ENCODE results near the gene CC2D1A.

Gene CC2D1A

DNA sequence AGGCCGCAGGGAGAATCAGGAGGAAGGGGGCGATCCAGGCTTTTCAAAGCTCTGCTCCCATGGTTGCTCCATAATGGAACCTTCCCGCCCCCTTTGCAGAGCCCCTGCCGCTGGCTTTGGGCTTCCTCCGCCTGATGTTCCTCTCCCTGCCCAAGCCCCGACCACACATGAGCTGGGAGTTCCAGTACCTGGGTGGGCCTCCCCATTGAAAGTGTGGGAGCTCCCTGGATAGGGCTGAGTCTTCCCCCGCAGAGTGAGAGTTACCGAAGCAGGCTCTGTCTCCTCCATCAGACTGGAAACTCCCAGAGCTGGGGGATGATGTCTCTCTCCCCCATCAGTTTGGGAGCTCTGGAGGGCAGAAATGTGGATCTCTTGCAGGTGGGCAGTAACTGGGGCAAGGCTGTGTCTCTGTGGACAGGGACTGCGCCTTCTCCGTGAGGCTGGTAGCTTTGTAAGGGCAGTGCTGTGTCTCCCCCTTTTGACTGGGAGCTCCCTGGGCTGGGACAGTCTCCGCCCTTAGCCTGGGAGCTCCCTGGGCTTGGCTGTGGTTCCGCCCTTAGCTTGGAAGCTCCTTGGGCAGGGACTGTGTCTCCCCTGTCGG is 47.0 kb downstream of the CC2D1A start:
- peak overlapping the region; percentile 80 for H3K9ac ChIP-seq (ENCODE audit: low read length)
- peaks cover 10% of the 10 kb centered on the region for H3K4me1 ChIP-seq (ENCODE audit: low read length)
- no peaks in the 10 kb centered on the region for H3K27me3 ChIP-seq (replicated peaks; ENCODE audit: insufficient read depth, low read length)
- H3F3A ChIP-seq (ENCODE audit: insufficient read depth, low read length): no peaks in the 10 kb centered on the region
- H3K4me3 ChIP-seq (ENCODE audit: low read length): peak overlapping the region; percentile 80
- H3K9me2 ChIP-seq (replicated peaks; ENCODE audit: insufficient read depth, low read length): no peaks in the 10 kb centered on the region
- peak overlapping the region; percentile 93 for H3K4me2 ChIP-seq (ENCODE audit: low read depth, low read length)
- DNase-seq: no peak
- H3K27ac ChIP-seq (ENCODE audit: low read length): no peak overlapping the region
- no peaks in the 10 kb centered on the region for H4K20me1 ChIP-seq (ENCODE audit: insufficient read depth, low read length)
- H3K36me3 ChIP-seq (replicated peaks; ENCODE audit: insufficient read depth, low read length): no peaks in the 10 kb centered on the region
- H3K79me2 ChIP-seq (ENCODE audit: low read length): peaks cover 21% of the 10 kb centered on the region
- TF ChIP-seq, protein P1, sequence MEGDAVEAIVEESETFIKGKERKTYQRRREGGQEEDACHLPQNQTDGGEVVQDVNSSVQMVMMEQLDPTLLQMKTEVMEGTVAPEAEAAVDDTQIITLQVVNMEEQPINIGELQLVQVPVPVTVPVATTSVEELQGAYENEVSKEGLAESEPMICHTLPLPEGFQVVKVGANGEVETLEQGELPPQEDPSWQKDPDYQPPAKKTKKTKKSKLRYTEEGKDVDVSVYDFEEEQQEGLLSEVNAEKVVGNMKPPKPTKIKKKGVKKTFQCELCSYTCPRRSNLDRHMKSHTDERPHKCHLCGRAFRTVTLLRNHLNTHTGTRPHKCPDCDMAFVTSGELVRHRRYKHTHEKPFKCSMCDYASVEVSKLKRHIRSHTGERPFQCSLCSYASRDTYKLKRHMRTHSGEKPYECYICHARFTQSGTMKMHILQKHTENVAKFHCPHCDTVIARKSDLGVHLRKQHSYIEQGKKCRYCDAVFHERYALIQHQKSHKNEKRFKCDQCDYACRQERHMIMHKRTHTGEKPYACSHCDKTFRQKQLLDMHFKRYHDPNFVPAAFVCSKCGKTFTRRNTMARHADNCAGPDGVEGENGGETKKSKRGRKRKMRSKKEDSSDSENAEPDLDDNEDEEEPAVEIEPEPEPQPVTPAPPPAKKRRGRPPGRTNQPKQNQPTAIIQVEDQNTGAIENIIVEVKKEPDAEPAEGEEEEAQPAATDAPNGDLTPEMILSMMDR (IDR thresholded peaks at IDR 0.05; ENCODE audit: low read length): 0 out of 2 replicates have a peak, but pooled peaks have one; percentile 5
- TF ChIP-seq EZH2phosphoT487 (IDR thresholded peaks at IDR 0.05; ENCODE audit: low read length): no peak
- no peaks in the 10 kb centered on the region for H3K9me3 ChIP-seq (replicated peaks; ENCODE audit: insufficient read depth, low read length)
- H2AFZ ChIP-seq (ENCODE audit: low read length): no peak overlapping the region

DNA sequence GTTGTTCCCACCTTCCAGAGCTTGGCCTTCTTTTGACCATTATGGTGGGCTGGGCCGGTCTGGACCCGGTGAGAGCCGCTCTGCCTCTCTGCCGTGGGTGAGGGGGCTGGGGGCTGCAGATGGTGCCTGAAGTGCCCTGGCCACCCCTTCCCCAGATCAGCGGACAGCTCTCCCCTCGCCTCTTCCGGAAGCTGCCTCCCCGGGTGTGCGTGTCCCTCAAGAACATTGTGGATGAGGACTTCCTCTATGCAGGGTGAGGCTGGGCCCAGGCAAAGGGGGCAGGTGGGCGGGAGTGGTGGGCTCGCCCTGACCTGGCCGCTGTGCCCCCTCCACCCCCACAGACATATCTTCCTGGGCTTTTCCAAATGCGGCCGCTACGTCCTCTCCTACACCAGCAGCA is 48.2 kb downstream of the CC2D1A start:
- no peak for TF ChIP-seq EZH2 (optimal IDR thresholded peaks at IDR 0.05; ENCODE audit: low read depth, low read length)
- TF ChIP-seq, protein P1 (IDR thresholded peaks at IDR 0.05; ENCODE audit: low read length): no peak
- TF ChIP-seq EZH2phosphoT487 (IDR thresholded peaks at IDR 0.05; ENCODE audit: low read length): no peak
- Histone ChIP-seq H3F3A (ENCODE audit: insufficient read depth, low read length) (no peaks in the 10 kb centered on the region), H3K79me2 (ENCODE audit: low read length) (peaks cover 21% of the 10 kb centered on the region), H4K20me1 (ENCODE audit: insufficient read depth, low read length) (no peaks in the 10 kb centered on the region), H2AFZ (ENCODE audit: low read length) (no peak overlapping the region), H3K36me3 (replicated peaks; ENCODE audit: insufficient read depth, low read length) (no peaks in the 10 kb centered on the region), H3K27ac (ENCODE audit: low read length) (no peak overlapping the region), H3K9ac (ENCODE audit: low read length) (no peak overlapping the region), H3K4me1 (ENCODE audit: low read length) (peaks cover 10% of the 10 kb centered on the region), H3K27me3 (replicated peaks; ENCODE audit: insufficient read depth, low read length) (no peaks in the 10 kb centered on the region), H3K9me2 (replicated peaks; ENCODE audit: insufficient read depth, low read length) (no peaks in the 10 kb centered on the region), H3K9me3 (replicated peaks; ENCODE audit: insufficient read depth, low read length) (no peaks in the 10 kb centered on the region), H3K4me3 (ENCODE audit: low read length) (no peak overlapping the region), H3K4me2 (ENCODE audit: low read depth, low read length) (no peak overlapping the region)
- no peak for DNase-seq

DNA sequence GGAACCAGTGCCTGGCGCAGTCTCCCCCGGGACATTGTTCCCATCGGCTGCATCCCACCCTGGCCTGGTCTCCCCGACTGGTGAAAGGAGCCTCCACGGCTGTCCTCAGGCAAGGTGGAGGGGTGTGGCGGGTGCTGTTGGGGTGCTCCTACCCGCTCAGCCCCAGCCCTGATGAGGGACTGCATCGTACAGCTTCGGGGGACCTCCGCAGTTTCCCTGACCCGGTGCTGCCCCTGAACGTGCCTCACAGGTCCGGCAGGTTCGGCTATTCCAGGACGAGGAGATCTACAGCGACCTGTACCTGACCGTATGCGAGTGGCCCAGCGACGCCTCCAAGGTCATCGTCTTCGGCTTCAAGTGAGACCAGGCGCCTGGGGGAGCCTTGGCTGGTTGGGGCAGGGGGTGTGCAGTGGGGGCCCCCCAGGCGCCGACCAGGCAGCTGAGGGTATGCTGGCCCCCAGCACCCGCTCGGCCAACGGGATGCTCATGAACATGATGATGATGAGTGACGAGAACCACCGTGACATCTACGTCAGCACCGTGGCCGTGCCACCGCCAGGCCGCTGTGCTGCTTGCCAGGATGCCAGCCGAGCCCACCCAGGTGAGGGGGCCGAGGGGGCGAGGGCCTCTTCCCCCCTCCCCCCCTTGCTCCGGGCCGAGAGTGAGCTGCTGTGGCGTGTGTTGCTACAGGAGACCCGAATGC is 49.8 kb downstream of the CC2D1A start:
- no peaks in the 10 kb centered on the region for H3K36me3 ChIP-seq (replicated peaks; ENCODE audit: insufficient read depth, low read length)
- no peak overlapping the region for H3K4me3 ChIP-seq (ENCODE audit: low read length)
- H3K9ac ChIP-seq (ENCODE audit: low read length): no peak overlapping the region
- H2AFZ ChIP-seq (ENCODE audit: low read length): no peak overlapping the region
- H3K79me2 ChIP-seq (ENCODE audit: low read length): peaks cover 21% of the 10 kb centered on the region
- DNase-seq: no peak
- no peaks in the 10 kb centered on the region for H3F3A ChIP-seq (ENCODE audit: insufficient read depth, low read length)
- H3K4me1 ChIP-seq (ENCODE audit: low read length): peaks cover 10% of the 10 kb centered on the region
- H4K20me1 ChIP-seq (ENCODE audit: insufficient read depth, low read length): no peaks in the 10 kb centered on the region
- no peak overlapping the region for H3K4me2 ChIP-seq (ENCODE audit: low read depth, low read length)
- no peaks in the 10 kb centered on the region for H3K9me3 ChIP-seq (replicated peaks; ENCODE audit: insufficient read depth, low read length)
- H3K9me2 ChIP-seq (replicated peaks; ENCODE audit: insufficient read depth, low read length): no peaks in the 10 kb centered on the region
- no peak overlapping the region for H3K27ac ChIP-seq (ENCODE audit: low read length)
- no peak for TF ChIP-seq EZH2phosphoT487 (IDR thresholded peaks at IDR 0.05; ENCODE audit: low read length)
- TF ChIP-seq, protein P1 (IDR thresholded peaks at IDR 0.05; ENCODE audit: low read length): no peak
- no peak for TF ChIP-seq EZH2 (optimal IDR thresholded peaks at IDR 0.05; ENCODE audit: low read depth, low read length)
- no peaks in the 10 kb centered on the region for H3K27me3 ChIP-seq (replicated peaks; ENCODE audit: insufficient read depth, low read length)

Measured in MM.1S (cell line).